NCI-H146 (cell line): ENCODE data around the gene MAP3K14.

Experiments
- DNase-seq: peaks from one replicate; lab custom pipeline; 2025; lab: John Stamatoyannopoulos, UW

MAP3K14 gene

GRCh38 chr17:45234641-45235415 is 82.0 kb downstream of the MAP3K14 start:
- DNase-seq, result peak; percentile 67

DNA sequence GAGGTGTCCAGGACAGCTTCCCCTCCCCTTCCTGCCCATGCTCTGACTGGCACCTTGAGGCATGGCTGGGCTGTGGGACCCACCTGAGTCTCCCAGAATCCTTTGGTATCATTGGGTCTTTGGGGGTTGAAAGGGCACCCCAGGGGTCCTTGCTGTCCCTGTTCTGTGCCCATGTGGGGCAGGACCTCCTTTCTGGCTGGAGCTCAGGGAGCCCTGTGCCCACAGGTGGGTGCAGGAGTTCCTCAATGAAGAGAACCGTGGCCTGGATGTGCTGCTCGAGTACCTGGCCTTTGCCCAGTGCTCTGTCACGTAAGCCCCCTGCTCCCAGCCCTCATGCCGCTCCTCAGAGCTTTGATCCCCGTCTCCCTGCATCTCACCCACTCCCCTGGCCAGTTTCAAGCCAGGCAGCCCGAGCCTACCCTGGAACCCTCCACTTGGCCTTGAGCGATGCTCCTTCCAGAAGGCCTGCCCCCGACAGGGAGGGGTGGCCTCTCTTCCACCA is 83.3 kb downstream of the MAP3K14 start:
- DNase-seq, result no peak

DNA sequence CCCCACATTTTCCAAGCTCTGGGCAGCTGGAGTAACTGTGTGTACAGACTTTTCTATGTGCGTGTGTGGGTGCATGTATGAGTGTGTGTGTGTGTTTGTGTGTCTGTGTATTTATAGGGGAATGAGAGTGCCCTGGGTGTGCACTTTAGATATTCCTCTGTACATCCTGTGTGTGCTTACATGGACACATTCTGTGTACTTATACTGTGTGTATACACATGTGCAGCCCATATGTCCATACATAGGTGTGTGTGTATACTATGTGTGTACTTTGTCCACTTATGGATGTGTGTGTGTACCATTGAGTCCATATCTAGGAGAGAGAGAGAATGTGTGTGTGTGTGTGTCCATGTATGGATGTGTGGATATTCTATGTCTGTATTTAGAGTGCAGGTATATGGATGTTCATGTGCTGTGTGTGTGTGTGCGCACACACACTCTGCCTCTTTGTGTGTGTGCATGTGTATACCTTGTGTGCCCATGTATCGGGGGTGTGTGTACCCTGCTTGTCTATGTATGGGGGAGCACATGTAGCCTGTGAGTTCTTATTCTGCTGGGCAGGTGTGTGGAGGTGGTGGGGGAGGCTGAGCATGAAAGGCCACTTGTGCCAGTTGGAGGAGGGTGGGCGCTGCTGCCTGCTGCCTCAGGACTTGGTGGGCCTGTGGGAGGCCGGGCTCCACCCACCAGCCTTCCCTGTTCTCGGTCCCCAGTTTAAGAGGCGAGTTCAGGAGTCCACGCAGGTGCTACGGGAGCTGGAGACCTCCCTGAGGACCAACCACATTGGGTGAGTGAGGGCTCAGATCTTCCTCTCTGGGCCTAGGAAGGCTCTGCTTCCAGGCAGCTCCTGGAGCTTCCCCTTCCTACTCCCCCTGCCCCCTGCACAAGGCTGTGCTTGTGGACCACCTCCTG is 84.1 kb downstream of the MAP3K14 start:
- no peak for DNase-seq

- DNase-seq, result peak; percentile 36
Observed at GRCh38 chr17:45231481-45232116, 85.2 kb downstream of the MAP3K14 start.

GRCh38 chr17:45230787-45231480 is 85.9 kb downstream of the MAP3K14 start:
- DNase-seq, result no peak

GRCh38 chr17:45230410-45230786 is 86.4 kb downstream of the MAP3K14 start:
- no peak for DNase-seq

DNA sequence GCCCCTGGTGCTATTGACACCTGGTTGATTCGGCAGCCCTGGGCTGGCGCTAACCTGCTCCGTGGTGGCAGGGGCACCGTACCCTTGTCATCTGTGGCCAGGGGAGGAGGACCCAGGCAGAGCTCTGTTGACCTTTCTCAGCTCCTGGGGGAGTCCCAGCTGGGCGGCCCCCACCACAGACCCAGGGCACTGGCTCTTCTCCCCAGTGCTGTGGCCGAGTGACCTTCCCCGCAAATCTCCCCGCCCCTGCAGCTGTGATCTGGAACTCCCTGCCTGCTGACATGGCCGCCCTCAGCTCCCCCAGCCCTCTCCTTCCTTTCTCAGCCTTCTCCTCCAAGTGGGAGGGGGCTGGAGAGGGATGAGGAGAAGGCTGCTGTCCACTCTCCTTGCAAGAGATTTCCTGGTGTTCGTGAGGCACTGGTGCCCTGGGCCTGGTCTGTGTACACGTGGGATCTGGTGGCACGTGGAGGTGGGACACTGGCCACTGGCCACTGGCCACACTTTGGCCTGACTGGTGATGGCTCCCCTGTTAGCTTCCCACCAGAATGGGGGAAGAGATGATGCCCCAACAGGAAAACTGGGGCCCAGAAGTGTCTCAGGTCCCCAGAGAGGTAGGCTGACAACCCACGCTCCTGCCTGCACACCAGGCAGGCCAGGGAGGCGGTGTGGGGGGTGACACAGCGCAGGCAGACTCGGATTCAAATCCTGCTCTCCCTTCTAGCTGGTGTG is 87.0 kb downstream of the MAP3K14 start:
- no peak for DNase-seq

DNA sequence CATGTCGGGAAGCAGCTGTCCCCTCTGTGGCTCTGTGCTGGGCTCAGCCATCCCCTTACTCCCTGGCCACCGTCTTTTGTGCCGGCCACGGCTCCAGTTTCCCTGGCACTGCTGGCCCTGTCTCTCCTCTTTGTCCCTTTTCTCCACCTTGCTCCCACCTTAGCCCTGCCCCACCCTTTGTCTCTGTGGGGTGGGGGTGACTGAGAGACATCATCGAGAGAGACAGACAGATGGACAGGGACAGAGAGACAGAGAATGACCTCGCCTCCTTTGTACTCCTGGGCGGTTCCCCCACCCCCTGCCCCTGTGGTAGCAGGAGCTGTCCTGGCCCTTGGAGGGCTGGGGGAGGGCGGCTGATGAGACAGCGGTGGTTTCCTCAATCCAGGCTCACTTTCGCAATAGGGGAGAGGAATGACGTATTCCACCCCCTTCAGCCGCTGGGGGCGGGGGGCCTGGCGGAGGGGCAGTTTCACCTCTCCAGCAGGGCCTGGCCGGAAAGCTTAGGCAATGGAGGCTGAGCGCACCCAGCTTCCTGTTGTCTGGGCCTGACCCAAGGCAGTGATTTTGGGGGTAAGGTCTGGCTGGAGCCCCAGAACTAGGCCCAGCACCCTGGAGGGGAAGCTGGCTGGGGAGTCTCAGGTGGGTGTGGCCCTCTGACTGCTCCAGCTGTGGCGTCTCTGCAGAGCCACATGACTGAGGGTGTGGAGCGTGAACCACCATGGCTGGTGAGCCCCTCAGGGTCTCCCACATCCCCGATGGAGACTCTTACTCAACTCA is 87.9 kb downstream of the MAP3K14 start:
- DNase-seq, result no peak

DNA sequence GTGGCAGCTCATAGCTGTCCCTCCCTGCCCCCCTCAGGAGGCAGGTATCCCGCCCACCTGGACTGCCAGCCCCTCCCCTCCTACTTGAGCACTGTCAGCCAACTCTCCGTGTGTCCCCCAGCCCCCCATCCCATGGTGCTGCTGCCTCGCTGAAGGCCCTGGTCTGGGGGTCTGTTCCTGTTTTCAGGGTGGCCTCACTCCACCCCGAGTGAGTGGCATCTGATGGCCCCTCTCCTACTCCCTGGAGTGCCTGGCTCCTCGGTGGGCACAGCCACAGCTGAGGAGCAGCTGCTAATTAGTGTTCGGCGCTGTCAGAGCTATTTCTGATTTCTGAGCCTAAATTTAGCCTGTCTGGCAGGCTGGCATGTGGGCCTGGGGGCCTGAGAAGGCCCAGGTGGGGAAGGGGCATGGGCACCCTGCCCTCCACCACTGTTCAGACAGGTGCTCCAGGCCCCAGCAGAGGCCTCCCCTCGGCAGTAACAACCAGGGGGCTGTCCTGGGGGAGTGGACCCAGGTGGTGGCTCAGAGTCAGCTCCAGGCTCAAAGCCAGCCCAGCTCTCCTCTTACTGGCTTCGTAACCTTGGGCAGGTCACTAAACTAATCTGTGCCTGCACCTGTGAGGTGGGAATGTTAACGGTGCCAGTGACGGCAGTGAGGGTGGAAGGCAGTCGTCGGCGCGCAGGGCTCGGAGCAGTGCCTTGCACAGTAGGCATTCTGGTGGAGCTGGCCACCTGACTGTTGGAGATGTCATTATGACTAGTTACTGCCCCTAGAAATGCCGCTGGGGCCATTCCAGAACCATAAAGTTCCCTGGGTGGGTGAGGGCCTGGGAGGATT is 88.7 kb downstream of the MAP3K14 start:
- no peak for DNase-seq

DNA sequence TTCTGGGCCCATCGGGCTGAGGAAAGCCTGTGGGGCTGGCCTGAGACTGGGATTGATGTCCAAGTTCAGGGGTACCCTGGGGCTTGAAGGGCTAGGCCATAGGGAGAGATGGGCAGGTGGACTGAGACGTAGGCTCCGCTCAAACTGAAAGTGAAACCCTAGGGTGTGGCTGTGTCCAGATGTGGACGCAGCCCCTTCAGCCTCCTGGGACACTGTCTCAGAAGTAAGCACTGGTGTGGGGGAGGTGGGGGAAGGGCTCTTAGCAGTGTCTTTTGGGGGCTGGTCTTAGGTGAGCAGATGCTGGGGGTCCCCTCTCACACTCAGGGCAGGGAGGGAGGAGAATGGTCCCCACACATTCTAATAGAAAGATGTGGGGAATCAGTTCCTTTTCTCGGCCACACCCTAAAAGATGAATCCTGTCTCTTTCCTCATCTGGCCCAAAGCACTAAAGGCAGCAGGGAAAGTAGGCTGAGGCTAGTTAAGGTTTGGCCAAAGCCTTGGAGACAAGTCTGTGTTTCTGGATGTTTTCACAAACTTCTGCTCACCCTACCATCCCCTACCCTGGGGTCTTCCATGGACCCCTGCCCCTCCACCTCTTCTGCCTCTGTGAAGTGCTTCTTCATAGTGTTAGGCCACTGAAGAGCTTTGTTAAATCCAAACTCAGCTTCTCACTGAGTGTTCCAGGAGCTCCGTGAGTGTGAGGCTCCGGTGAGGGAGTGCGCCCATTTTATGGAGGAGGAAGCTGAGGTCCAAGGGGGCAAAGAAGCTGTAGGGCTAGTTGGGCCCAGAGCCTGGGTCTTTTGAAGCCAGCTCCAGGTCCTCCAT is 89.5 kb downstream of the MAP3K14 start:
- DNase-seq, result no peak

DNA sequence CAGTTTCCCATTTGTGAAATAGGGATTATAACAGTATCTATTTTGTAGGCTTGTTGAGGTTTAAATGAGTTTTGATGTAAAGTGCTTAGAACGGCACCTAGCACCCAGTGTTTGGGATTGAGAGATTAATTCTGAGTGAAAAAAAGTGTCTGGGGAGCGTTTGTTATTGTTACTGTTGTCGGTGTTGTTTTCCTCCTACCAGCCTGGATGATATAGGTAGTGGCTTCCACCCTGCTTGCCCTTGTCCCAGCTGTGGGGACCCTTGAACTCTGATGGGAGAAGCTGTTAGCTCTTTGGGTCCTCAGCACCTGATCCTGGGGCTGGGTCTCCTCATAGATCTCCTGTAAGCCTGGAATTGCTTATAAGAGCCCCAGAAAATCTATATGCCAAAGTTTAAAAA is 90.2 kb downstream of the MAP3K14 start:
- no peak for DNase-seq

- DNase-seq, result no peak
Observed at GRCh38 chr17:45225964-45226530, 90.8 kb downstream of the MAP3K14 start.

DNA sequence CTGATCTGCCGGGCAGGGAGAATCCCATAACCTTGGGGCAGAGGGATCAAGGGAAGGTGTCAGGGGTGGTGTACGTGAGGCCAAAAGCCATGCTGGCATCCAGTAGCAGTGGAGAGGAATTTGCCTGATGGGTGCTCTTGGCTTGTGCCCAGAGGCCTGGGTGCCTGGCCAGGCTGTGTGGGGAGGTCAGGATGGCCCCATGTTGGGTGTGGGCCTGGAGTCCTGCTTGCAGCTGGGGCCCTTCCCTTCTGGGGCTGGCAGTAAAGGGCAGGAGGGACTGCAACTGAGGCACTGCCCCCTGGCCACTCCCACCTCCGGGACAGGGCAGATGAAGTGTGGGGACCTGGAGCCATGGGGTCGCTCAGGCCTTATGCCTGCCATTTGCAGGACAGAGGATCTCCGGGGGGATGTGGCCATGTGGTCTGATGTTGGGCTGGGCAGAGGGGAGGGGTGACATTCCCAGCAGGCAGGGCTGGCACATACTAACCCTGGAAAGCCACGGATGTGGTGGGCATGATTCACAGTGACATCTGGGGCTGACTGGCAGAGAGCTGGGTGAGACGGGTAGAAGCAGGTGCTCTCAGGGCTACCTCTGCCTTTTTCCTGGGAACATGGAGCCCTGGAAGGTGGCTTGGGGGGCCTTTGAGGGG is 91.6 kb downstream of the MAP3K14 start:
- no peak for DNase-seq

GRCh38 chr17:45224671-45225050 is 92.2 kb downstream of the MAP3K14 start:
- no peak for DNase-seq

DNA sequence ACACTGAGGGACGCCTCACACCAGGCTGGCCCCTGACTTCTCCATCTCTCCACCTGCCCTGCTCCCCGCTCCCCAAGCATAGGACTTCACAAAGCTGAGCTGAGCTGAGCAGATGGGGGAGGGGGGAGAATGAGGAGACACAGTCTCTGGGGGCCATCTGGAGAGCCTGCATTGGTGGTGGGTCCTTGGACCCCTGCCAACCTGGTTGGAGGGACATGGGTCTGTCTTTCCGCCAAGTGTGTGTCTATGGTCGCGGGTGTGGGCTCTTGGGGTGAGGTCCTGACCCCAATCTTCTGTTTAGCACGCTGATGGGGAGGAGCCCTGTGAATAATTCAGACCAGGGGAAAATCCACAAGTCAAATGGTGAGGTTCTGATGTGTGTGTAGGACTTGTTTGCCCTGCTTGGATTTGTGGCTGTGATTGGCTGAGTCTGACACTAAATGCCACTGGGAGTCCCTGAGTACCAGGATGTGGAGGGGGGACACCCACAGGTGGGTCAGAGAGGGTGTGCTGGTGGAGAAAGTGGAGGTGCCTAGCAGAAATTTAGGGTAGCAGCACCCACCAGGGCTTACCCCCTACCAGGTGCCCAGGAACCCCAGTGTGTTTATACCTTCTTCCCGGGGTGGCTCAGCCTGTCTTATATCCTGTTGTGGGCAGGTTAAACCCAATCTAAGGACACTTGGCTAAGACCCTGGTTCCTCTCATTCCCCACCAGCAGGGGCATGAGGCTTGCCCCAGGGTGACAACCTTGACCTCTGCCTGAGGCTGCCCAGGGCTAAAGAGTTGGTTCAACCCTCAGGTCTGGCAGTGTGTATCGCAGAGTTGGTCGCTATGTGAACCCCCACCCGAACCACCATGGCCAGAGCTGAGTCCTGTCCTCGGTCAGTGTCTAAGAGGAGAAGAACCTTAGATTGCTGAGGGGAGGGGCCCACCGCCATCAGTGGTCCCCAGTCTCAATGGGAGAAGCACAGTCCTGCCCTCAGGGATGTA is 93.0 kb downstream of the MAP3K14 start:
- DNase-seq, result no peak

GRCh38 chr17:45222996-45223538 is 93.8 kb downstream of the MAP3K14 start:
- DNase-seq, result no peak
